HepG2 (cell line): Measurements from ENCODE around the gene DNASE2B. TPM values are rescaled to one million over a fixed set of nuclear protein-coding genes. Genes with fewer than 3 reads are reported as not detected.

Experiments used
- ATAC-seq: fragments of 200-7000 bp; cut with Tn5 transposase; 3 replicates; pipeline ENCODE4 v1.9.1; 2020; ENCODE audit warnings: mild to moderate bottlenecking, moderate library complexity
- BruUV-seq: library from RNA; stranded (reverse); fragments of 400-500 nt; replicated peaks from 2 replicates; lab custom pipeline; 2021; lab: Mats Ljungman, UMichigan
- CTCF ChIA-PET: fragments of 300-600 bp; formaldehyde crosslinking; extraction: SDS; loops from one replicate; lab custom pipeline; 2021; ENCODE audit warnings: low total read pairs, inconsistent platforms, low intra/inter-chr PET ratio; lab: Yijun Ruan, JAX
- POLR2A ChIA-PET: fragments of 350-600 bp; sonication (Branson Sonifier 250); formaldehyde crosslinking; loops from one replicate; lab custom pipeline; 2020; ENCODE audit warnings: antibody characterized with exemption, inconsistent platforms; lab: Yijun Ruan, JAX
- DNase-seq: peaks from one replicate; pipeline ENCODE4 v3.0.0-alpha.2; 2015; ENCODE audit warnings: low spot score
- FAIRE-seq: peaks from 3 replicates; lab custom pipeline; 2011; peaks lifted over from hg19 to GRCh38; lab: Jason Lieb, UNC
- H2AFZ ChIP-seq: one replicate; pipeline ENCODE4 v1.6.1; 2011; ENCODE audit warnings: low read length, inconsistent platforms
- H3K27ac ChIP-seq: fragments of 300-600 bp; 3 replicates; pipeline ENCODE4 v1.8.0; 2011; ENCODE audit warnings: mixed run types, mild to moderate bottlenecking, mixed read lengths, low read length, inconsistent platforms; ENCODE audit not compliant: insufficient read depth; ENCODE audit errors: extremely low read length
- H3K27me3 ChIP-seq, 2 experiments: fragments of 200-600 bp in 1 of 2; 2 replicates in 1 of 2; 3 replicates in 1 of 2; pipeline versions ENCODE4 v1.6.0 to v1.8.0; 2011; ENCODE audit warnings: low read length in 2 of 2, mild to moderate bottlenecking in 2 of 2, moderate library complexity in 2 of 2, inconsistent platforms in 1 of 2; ENCODE audit not compliant: insufficient read depth in 2 of 2, control insufficient read depth in 1 of 2
- H3K36me3 ChIP-seq, 2 experiments: fragments of 200-600 bp in 1 of 2; replicated peaks in 1 of 2; 2 replicates in 1 of 2; 3 replicates in 1 of 2; pipeline versions ENCODE4 v1.5.1 to v1.8.0; 2011; ENCODE audit warnings: low read length in 2 of 2, inconsistent platforms in 1 of 2; ENCODE audit not compliant: insufficient read depth in 2 of 2, control insufficient read depth in 1 of 2
- H3K4me1 ChIP-seq: 2 replicates; pipeline ENCODE4 v1.5.1; 2012; ENCODE audit warnings: low read length, inconsistent platforms; ENCODE audit not compliant: insufficient read depth
- H3K4me2 ChIP-seq: 2 replicates; pipeline ENCODE4 v1.6.0; 2011; ENCODE audit warnings: low read depth, low read length, inconsistent platforms
- H3K4me3 ChIP-seq, 3 experiments: fragments of 200-600 bp in 1 of 3; sonication (generic), shearing (Covaris generic) in 1 of 3; replicated peaks in 1 of 3; 2 replicates each; pipeline ENCODE4 v1.5.1; 2011 to 2016; ENCODE audit warnings: low read length in 3 of 3, inconsistent platforms in 2 of 3, low read depth in 2 of 3, mild to moderate bottlenecking in 2 of 3, control low read depth in 1 of 3, mixed read lengths in 1 of 3; ENCODE audit not compliant: insufficient read depth in 1 of 3
- H3K79me2 ChIP-seq: one replicate; pipeline ENCODE4 v1.6.1; 2011; ENCODE audit warnings: low read length, inconsistent platforms; ENCODE audit not compliant: insufficient read depth
- H3K9ac ChIP-seq: 2 replicates; pipeline ENCODE4 v1.6.0; 2011; ENCODE audit warnings: mild to moderate bottlenecking, low read depth, low read length, inconsistent platforms; ENCODE audit not compliant: insufficient read depth
- H3K9me3 ChIP-seq: 2 replicates; pipeline ENCODE4 v1.5.1; 2012; ENCODE audit warnings: mild to moderate bottlenecking, low read length
- H4K20me1 ChIP-seq: 2 replicates; pipeline ENCODE4 v1.6.0; 2011; ENCODE audit warnings: inconsistent platforms, mild to moderate bottlenecking, low read length, moderate library complexity; ENCODE audit not compliant: insufficient read depth
- ARNT2 ChIP-seq: sonication (generic); formaldehyde crosslinking; IDR thresholded peaks from 2 replicates; pipeline ENCODE4 v1.8.0; 2022; ENCODE audit warnings: mild to moderate bottlenecking, low read depth, missing genetic modification reagents, moderate library complexity
- ATF5 ChIP-seq: sonication (generic); formaldehyde crosslinking; IDR thresholded peaks from 2 replicates; pipeline ENCODE4 v1.4.0; 2020; ENCODE audit warnings: mild to moderate bottlenecking, low read depth, missing genetic modification reagents
- CEBPB ChIP-seq: IDR thresholded peaks from 2 replicates; pipeline ENCODE4 v1.6.1; 2011; ENCODE audit warnings: low read depth, low read length, improper control_type of control experiment, borderline replicate concordance
- DPF2 ChIP-seq: sonication (generic); formaldehyde crosslinking; IDR thresholded peaks from 2 replicates; pipeline ENCODE4 v1.4.0; 2020; ENCODE audit warnings: mild to moderate bottlenecking, low read depth, missing genetic modification reagents, borderline replicate concordance
- FOXA3 ChIP-seq: IDR thresholded peaks from 2 replicates; pipeline ENCODE4 v1.6.1; 2016; ENCODE audit warnings: missing genetic modification reagents, missing compliant biosample characterization
- HDAC2 ChIP-seq: sonication (generic); formaldehyde crosslinking; IDR thresholded peaks from 2 replicates; pipeline ENCODE4 v1.4.0; 2020; ENCODE audit warnings: missing genetic modification reagents
- SALL1 ChIP-seq: sonication (generic); formaldehyde crosslinking; IDR thresholded peaks from 2 replicates; pipeline ENCODE4 v1.8.0; 2022; ENCODE audit warnings: mild to moderate bottlenecking, missing genetic modification reagents
- SMC3 ChIP-seq: IDR thresholded peaks from 2 replicates; pipeline ENCODE4 v1.6.1; 2011; ENCODE audit warnings: low read length, improper control_type of control experiment
- SOX13 ChIP-seq, 3 experiments: fragments of 450-650 bp in 1 of 3; sonication (generic) in 1 of 3; formaldehyde crosslinking in 1 of 3; IDR thresholded peaks in 2 of 3; conservative IDR thresholded peaks in 1 of 3; 2 replicates each; pipeline versions ENCODE4 v1.5.0 to v1.6.1; 2016 to 2020; ENCODE audit warnings: antibody characterized with exemption in 1 of 3, mild to moderate bottlenecking in 1 of 3, missing compliant biosample characterization in 1 of 3, missing genetic modification reagents in 1 of 3, moderate library complexity in 1 of 3
- SYNCRIP ChIP-seq: fragments of 200-400 bp; formaldehyde crosslinking; IDR thresholded peaks from 2 replicates; pipeline ENCODE4 v1.6.1; 2018; ENCODE audit warnings: mild to moderate bottlenecking, low read depth, low read length; ENCODE audit not compliant: insufficient read depth
- TCF7L2 ChIP-seq: IDR thresholded peaks from 2 replicates; pipeline ENCODE4 v1.6.1; 2011; ENCODE audit warnings: mild to moderate bottlenecking, low read depth, low read length, moderate library complexity
- TEAD2 ChIP-seq: sonication (generic); formaldehyde crosslinking; IDR thresholded peaks from 2 replicates; pipeline ENCODE4 v1.9.0; 2021; ENCODE audit warnings: missing genetic modification reagents
- ZNF576 ChIP-seq: sonication (generic); formaldehyde crosslinking; IDR thresholded peaks from 2 replicates; pipeline ENCODE4 v1.4.0; 2020; ENCODE audit warnings: mild to moderate bottlenecking, missing genetic modification reagents
- ZNF639 ChIP-seq: conservative IDR thresholded peaks from 2 replicates; pipeline ENCODE4 v1.6.1; 2018; ENCODE audit warnings: missing genetic modification reagents
- ZNF83 ChIP-seq: sonication (generic); formaldehyde crosslinking; IDR thresholded peaks from 2 replicates; pipeline ENCODE4 v1.4.0; 2020; ENCODE audit warnings: missing genetic modification reagents, mild to moderate bottlenecking, borderline replicate concordance
- in situ Hi-C: cut with HindIII; loops from 2 replicates; pipeline ENCODE4 v1.10.0; 2017; ENCODE audit warnings: low pct_unique_long_range_greater_than_20kb; ENCODE audit not compliant: extremely low pct_ligation_motif_present
- intact Hi-C: fragments of 100-400 bp; cut with micrococcal nuclease; formaldehyde crosslinking; loops from one replicate; pipeline ENCODE4 v1.10.0; 2022; ENCODE audit not compliant: unreplicated experiment
- polyA plus RNA-seq, 8 experiments: library from polyadenylated mRNA; depleted of rRNA in 3 of 8; stranded (reverse) in 7 of 8; unstranded in 1 of 8; fragments of >200 nt; fragmentation: Illumina TruSeq in 4 of 8; extraction: Trizol in 4 of 8; gene quantifications; 2 replicates each; pipeline versions ENCODE4 v1.2.1 to v1.2.3, GENCODE V29; 2011 to 2016; ENCODE audit warnings: low read depth in 4 of 8, missing spikeins in 1 of 8, mixed read lengths in 1 of 8; ENCODE audit not compliant: insufficient read depth in 1 of 8
- total RNA-seq, 5 experiments: library from RNA; depleted of rRNA; stranded (reverse); fragments of >200 nt; fragmentation: Illumina TruSeq; extraction: Trizol; gene quantifications; 2 replicates each; pipeline ENCODE4 v1.2.3, GENCODE V29; 2016; ENCODE audit warnings: low read depth in 1 of 5

Gene DNASE2B
- total and polyA plus RNA-seq, 2 of the 13 experiments (the other 11 are each of a cell fraction or from before 2014, with no cell fraction given), result not detected

DNA sequence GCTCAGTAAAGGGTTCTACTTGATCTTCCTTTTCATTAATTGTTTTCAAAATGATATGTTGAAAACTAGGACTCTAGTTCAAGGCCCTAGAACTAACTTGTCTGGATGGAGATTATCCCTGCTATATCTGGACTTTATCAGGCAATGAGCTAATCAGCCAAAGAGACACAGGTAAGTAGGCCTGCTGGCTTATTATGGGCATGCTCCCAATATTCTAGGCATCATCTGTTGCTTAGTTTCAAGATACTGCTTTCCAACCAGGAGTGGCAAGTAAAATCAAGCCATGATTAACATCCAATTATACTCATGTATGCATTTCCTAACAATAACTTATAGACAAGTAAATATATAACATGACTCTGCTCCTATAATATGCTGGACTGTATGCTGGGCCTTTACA, 4.2 kb downstream of the DNASE2B start:
- no peaks in the 10 kb centered on the region for H4K20me1 ChIP-seq
- intact Hi-C loops, result no loop called here
- H3K9me3 ChIP-seq, result no peaks in the 10 kb centered on the region
- H3K79me2 ChIP-seq, result no peaks in the 10 kb centered on the region
- in situ Hi-C loops, result no loop called here
- no peak overlapping the region for H3K9ac ChIP-seq
- H3K4me1 ChIP-seq, result no peaks in the 10 kb centered on the region
- H2AFZ ChIP-seq, result no peak overlapping the region
- DNase-seq, result no peak
- ATAC-seq, result no peak
- H3K27ac ChIP-seq, result no peak overlapping the region
- no peak overlapping the region for H3K4me3 ChIP-seq
- no peak for TF ChIP-seq CEBPB
- no peak for TF ChIP-seq SALL1 (CRISPR knock-in tag)
- no peak for TF ChIP-seq ZNF576 (CRISPR knock-in tag)
- TF ChIP-seq TCF7L2, result no peak
- no peak for TF ChIP-seq TEAD2
- no peak for TF ChIP-seq ARNT2
- no peak for TF ChIP-seq ZNF83 (CRISPR knock-in tag)
- no peak for TF ChIP-seq DPF2
- TF ChIP-seq FOXA3 (CRISPR knock-in tag), result no peak
- TF ChIP-seq SOX13 (IDR thresholded peaks at IDR 0.05), result no peak
- TF ChIP-seq SOX13 (CRISPR knock-in tag; conservative IDR thresholded peaks at IDR 0.05 in 1 of 2, IDR thresholded peaks at IDR 0.05 in 1 of 2), result no peak
- TF ChIP-seq ZNF639 (CRISPR knock-in tag), result no peak
- TF ChIP-seq ATF5 (CRISPR knock-in tag), result no peak
- no peak for TF ChIP-seq SYNCRIP
- no peak for TF ChIP-seq SMC3
- no peak for TF ChIP-seq HDAC2 (CRISPR knock-in tag)
- H3K36me3 ChIP-seq, result no peaks in the 10 kb centered on the region
- BruUV-seq, result no TSS peak
- H3K27me3 ChIP-seq, result no peaks in the 10 kb centered on the region
- ChIA-PET CTCF (no interaction called here), POLR2A (no interaction called here)
- H3K4me2 ChIP-seq, result no peak overlapping the region
- no peak for FAIRE-seq
